Tibial nerve (tissue), 4 donors: ENCODE data around the gene TAX1BP1.

Experiments
- EP300 ChIP-seq, 2 donors: sonication (generic); formaldehyde crosslinking; IDR thresholded peaks; one replicate each; pipeline ENCODE4 v1.6.1; 2017; ENCODE audit warnings: antibody characterized with exemption in 2 of 2, mild to moderate bottlenecking in 1 of 2
- POLR2A ChIP-seq, 2 donors: fragments of 450-650 bp; IDR thresholded peaks; one replicate each; pipeline ENCODE4 v1.6.1; 2017; ENCODE audit warnings: antibody characterized with exemption in 2 of 2, mild to moderate bottlenecking in 2 of 2, moderate library complexity in 2 of 2
- TF ChIP-seq, protein P1 (sequence below), 5 experiments: fragments of 200-600 bp in 3 of 5; fragments of 450-650 bp in 2 of 5; sonication (generic) in 3 of 5; IDR thresholded peaks; one replicate each; pipeline ENCODE4 v1.5.1; 2016 to 2019; ENCODE audit warnings: antibody characterized with exemption in 5 of 5, mild to moderate bottlenecking in 3 of 5, moderate library complexity in 2 of 5

GRCh38 chr7:27839099-27839498, 99.1 kb downstream of the TAX1BP1 start:
- TF ChIP-seq EP300 (IDR thresholded peaks at IDR 0.05) (no peak), POLR2A (IDR thresholded peaks at IDR 0.05) (no peak)
- TF ChIP-seq, protein P1, sequence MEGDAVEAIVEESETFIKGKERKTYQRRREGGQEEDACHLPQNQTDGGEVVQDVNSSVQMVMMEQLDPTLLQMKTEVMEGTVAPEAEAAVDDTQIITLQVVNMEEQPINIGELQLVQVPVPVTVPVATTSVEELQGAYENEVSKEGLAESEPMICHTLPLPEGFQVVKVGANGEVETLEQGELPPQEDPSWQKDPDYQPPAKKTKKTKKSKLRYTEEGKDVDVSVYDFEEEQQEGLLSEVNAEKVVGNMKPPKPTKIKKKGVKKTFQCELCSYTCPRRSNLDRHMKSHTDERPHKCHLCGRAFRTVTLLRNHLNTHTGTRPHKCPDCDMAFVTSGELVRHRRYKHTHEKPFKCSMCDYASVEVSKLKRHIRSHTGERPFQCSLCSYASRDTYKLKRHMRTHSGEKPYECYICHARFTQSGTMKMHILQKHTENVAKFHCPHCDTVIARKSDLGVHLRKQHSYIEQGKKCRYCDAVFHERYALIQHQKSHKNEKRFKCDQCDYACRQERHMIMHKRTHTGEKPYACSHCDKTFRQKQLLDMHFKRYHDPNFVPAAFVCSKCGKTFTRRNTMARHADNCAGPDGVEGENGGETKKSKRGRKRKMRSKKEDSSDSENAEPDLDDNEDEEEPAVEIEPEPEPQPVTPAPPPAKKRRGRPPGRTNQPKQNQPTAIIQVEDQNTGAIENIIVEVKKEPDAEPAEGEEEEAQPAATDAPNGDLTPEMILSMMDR (IDR thresholded peaks at IDR 0.05), result no peak
